Central memory CD8-positive, alpha-beta T cell (primary cell): ENCODE results near the gene ENOSF1.
A peak's percentile ranks its signal among the peaks of the same experiment; 100 is the strongest.

Source experiments
- ATAC-seq: fragments of 150-1000 bp; cut with Tn5 transposase; replicated peaks from 2 replicates; pipeline ENCODE4 v1.10.0; 2022; ENCODE audit warnings: mild to moderate bottlenecking, moderate FRiP score, moderate number of reproducible peaks; ENCODE audit not compliant: poor library complexity, severe bottlenecking; ENCODE audit errors: extremely low read depth
- DNase-seq, 2 donors: peaks; one replicate each; pipeline ENCODE4 v3.0.0; 2021; ENCODE audit warnings: low spot score in 2 of 2
- H3K27ac Mint-ChIP-seq: one replicate; pipeline ENCODE4 v1.8.0; 2022; ENCODE audit warnings: low read depth, mild to moderate bottlenecking, moderate library complexity, mixed read lengths
- H3K27me3 Mint-ChIP-seq: one replicate; pipeline ENCODE4 v1.8.0; 2022; ENCODE audit warnings: mixed read lengths
- H3K36me3 Mint-ChIP-seq: one replicate; pipeline ENCODE4 v1.8.0; 2022; ENCODE audit warnings: mild to moderate bottlenecking, moderate library complexity, mixed read lengths; ENCODE audit not compliant: insufficient read depth
- H3K4me1 Mint-ChIP-seq: one replicate; pipeline ENCODE4 v1.8.0; 2022; ENCODE audit warnings: mixed read lengths
- H3K4me3 Mint-ChIP-seq: one replicate; pipeline ENCODE4 v1.8.0; 2022; ENCODE audit warnings: mild to moderate bottlenecking, moderate library complexity, mixed read lengths
- H3K9me3 Mint-ChIP-seq: one replicate; pipeline ENCODE4 v1.8.0; 2022; ENCODE audit warnings: mixed read lengths

The ENOSF1 gene

GRCh38 chr18:678482-679182 is 33.8 kb downstream of the ENOSF1 start:
- Mint-ChIP-seq H3K27me3 (no peaks in the 10 kb centered on the region), H3K9me3 (no peaks in the 10 kb centered on the region), H3K27ac (no peak overlapping the region), H3K4me3 (no peak overlapping the region), H3K4me1 (peaks cover 12% of the 10 kb centered on the region), H3K36me3 (peaks cover 17% of the 10 kb centered on the region)
- DNase-seq (no peak), ATAC-seq (no peak)

GRCh38 chr18:677951-678381 is 34.5 kb downstream of the ENOSF1 start:
- H3K27ac Mint-ChIP-seq = no peak overlapping the region
- peaks cover 17% of the 10 kb centered on the region for H3K36me3 Mint-ChIP-seq
- no peak for DNase-seq
- H3K4me3 Mint-ChIP-seq = no peak overlapping the region
- ATAC-seq = no peak
- no peaks in the 10 kb centered on the region for H3K27me3 Mint-ChIP-seq
- peaks cover 12% of the 10 kb centered on the region for H3K4me1 Mint-ChIP-seq
- no peaks in the 10 kb centered on the region for H3K9me3 Mint-ChIP-seq

- no peaks in the 10 kb centered on the region for H3K27me3 Mint-ChIP-seq
- H3K36me3 Mint-ChIP-seq = peaks cover 17% of the 10 kb centered on the region
- H3K9me3 Mint-ChIP-seq = no peaks in the 10 kb centered on the region
- H3K4me3 Mint-ChIP-seq = no peak overlapping the region
- DNase-seq (no peak), ATAC-seq (no peak)
- peak overlapping the region; percentile 20 for H3K27ac Mint-ChIP-seq
- H3K4me1 Mint-ChIP-seq = peaks cover 8% of the 10 kb centered on the region
These were observed 35.3 kb downstream of the ENOSF1 start for GRCh38 chr18:677145-677544.

GRCh38 chr18:676736-677135 is 35.7 kb downstream of the ENOSF1 start:
- Mint-ChIP-seq H3K36me3 (peaks cover 17% of the 10 kb centered on the region), H3K9me3 (no peaks in the 10 kb centered on the region), H3K4me1 (peaks cover 4% of the 10 kb centered on the region), H3K4me3 (no peak overlapping the region), H3K27me3 (no peaks in the 10 kb centered on the region), H3K27ac (peak overlapping the region; percentile 20)
- no peak for ATAC-seq
- DNase-seq = no peak

- Mint-ChIP-seq H3K4me3 (no peak overlapping the region), H3K9me3 (no peaks in the 10 kb centered on the region), H3K27me3 (no peaks in the 10 kb centered on the region), H3K4me1 (no peaks in the 10 kb centered on the region), H3K36me3 (peaks cover 17% of the 10 kb centered on the region), H3K27ac (no peak overlapping the region)
- no peak for ATAC-seq
- no peak for DNase-seq
These were observed 36.4 kb downstream of the ENOSF1 start for GRCh38 chr18:676069-676468.

GRCh38 chr18:675307-675706 is 37.1 kb downstream of the ENOSF1 start:
- no peaks in the 10 kb centered on the region for H3K9me3 Mint-ChIP-seq
- no peaks in the 10 kb centered on the region for H3K27me3 Mint-ChIP-seq
- peaks cover 17% of the 10 kb centered on the region for H3K36me3 Mint-ChIP-seq
- H3K4me3 Mint-ChIP-seq = no peak overlapping the region
- ATAC-seq (no peak), DNase-seq (no peak)
- H3K27ac Mint-ChIP-seq = no peak overlapping the region
- H3K4me1 Mint-ChIP-seq = no peaks in the 10 kb centered on the region

- Mint-ChIP-seq H3K27me3 (no peaks in the 10 kb centered on the region), H3K9me3 (no peaks in the 10 kb centered on the region), H3K27ac (no peak overlapping the region), H3K4me3 (no peak overlapping the region), H3K4me1 (no peaks in the 10 kb centered on the region), H3K36me3 (peaks cover 16% of the 10 kb centered on the region)
- ATAC-seq (no peak), DNase-seq (no peak)
These were observed 38.7 kb downstream of the ENOSF1 start for GRCh38 chr18:673769-674168.

- Mint-ChIP-seq H3K9me3 (no peaks in the 10 kb centered on the region), H3K27ac (no peak overlapping the region), H3K4me1 (no peaks in the 10 kb centered on the region), H3K27me3 (no peaks in the 10 kb centered on the region), H3K36me3 (peaks cover 16% of the 10 kb centered on the region), H3K4me3 (no peak overlapping the region)
- no peak for DNase-seq
- ATAC-seq = no peak
These were observed 39.1 kb downstream of the ENOSF1 start for GRCh38 chr18:673317-673716.

GRCh38 chr18:671405-671804 is 41.0 kb downstream of the ENOSF1 start:
- ATAC-seq = no peak

GRCh38 chr18:670522-670921 is 41.9 kb downstream of the ENOSF1 start:
- Mint-ChIP-seq H3K4me3 (no peak overlapping the region), H3K4me1 (no peaks in the 10 kb centered on the region), H3K27me3 (no peaks in the 10 kb centered on the region), H3K9me3 (no peaks in the 10 kb centered on the region), H3K27ac (no peak overlapping the region), H3K36me3 (peaks cover 15% of the 10 kb centered on the region)
- ATAC-seq (no peak), DNase-seq (no peak)

More at GRCh38 chr18:671405-671804, 41.0 kb downstream of the ENOSF1 start:
- Mint-ChIP-seq H3K4me3 (no peak overlapping the region), H3K36me3 (peaks cover 17% of the 10 kb centered on the region), H3K4me1 (no peaks in the 10 kb centered on the region), H3K27ac (no peak overlapping the region), H3K27me3 (no peaks in the 10 kb centered on the region), H3K9me3 (no peaks in the 10 kb centered on the region)
- DNase-seq = no peak

- no peak overlapping the region for H3K4me3 Mint-ChIP-seq
- ATAC-seq (no peak), DNase-seq (no peak)
- no peaks in the 10 kb centered on the region for H3K9me3 Mint-ChIP-seq
- H3K4me1 Mint-ChIP-seq = no peaks in the 10 kb centered on the region
- H3K27ac Mint-ChIP-seq = no peak overlapping the region
- H3K36me3 Mint-ChIP-seq = peaks cover 11% of the 10 kb centered on the region
- H3K27me3 Mint-ChIP-seq = no peaks in the 10 kb centered on the region
These were observed 43.4 kb downstream of the ENOSF1 start for GRCh38 chr18:669077-669476.

GRCh38 chr18:668260-668659 is 44.2 kb downstream of the ENOSF1 start:
- peaks cover 10% of the 10 kb centered on the region for H3K36me3 Mint-ChIP-seq
- H3K4me3 Mint-ChIP-seq = no peak overlapping the region
- ATAC-seq = no peak
- no peaks in the 10 kb centered on the region for H3K27me3 Mint-ChIP-seq
- no peaks in the 10 kb centered on the region for H3K4me1 Mint-ChIP-seq
- no peak overlapping the region for H3K27ac Mint-ChIP-seq
- DNase-seq = no peak
- no peaks in the 10 kb centered on the region for H3K9me3 Mint-ChIP-seq

GRCh38 chr18:666628-667027 is 45.8 kb downstream of the ENOSF1 start:
- no peak overlapping the region for H3K4me3 Mint-ChIP-seq
- H3K27ac Mint-ChIP-seq = no peak overlapping the region
- ATAC-seq = no peak

More at GRCh38 chr18:666628-667027, 45.8 kb downstream of the ENOSF1 start:
- peaks cover 7% of the 10 kb centered on the region for H3K36me3 Mint-ChIP-seq
- no peaks in the 10 kb centered on the region for H3K9me3 Mint-ChIP-seq
- H3K4me1 Mint-ChIP-seq = no peaks in the 10 kb centered on the region
- no peak for DNase-seq
- no peaks in the 10 kb centered on the region for H3K27me3 Mint-ChIP-seq
